ENCODE results near the gene PPP2R2C. TPM values are rescaled to one million over a fixed set of nuclear protein-coding genes. Genes with fewer than 3 reads are reported as not detected.

Gene PPP2R2C
- total RNA-seq, 1 experiment from 2014 or later: 8.1 TPM

DNA sequence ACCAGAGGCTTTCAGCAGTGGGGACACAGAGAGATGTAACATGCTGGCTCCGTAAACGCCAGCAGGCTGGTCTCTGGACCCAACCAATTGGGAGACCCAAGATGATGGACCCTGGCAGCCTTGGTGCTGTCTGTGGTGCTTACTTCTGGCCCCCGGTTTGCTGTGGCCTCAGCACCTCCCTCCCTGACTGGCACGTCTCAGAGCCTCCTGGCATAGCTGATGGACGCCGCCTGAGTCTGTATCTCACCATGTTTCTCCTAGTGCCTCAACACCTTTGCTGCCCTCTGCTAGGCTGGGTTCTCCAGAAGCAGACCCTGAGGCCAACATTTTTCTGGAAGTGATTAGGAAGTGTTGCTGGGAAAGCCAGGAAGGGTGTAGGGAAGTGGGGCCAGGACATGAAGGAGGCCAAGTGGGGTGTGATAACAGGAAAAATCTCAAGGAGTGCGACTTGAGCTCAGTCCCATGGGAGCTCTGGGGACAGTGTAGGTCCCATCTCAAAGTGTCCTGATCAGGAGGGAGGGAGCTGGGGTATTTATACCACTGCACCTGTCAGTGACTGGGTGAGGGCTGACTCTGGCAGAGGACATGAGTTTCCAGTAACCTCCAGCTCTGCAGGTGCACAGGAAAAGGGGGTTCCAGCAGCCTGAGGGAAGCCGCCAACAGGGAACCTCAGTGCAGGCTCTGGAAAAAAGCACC, 31.8 kb downstream of the PPP2R2C start:
- Mint-ChIP-seq H3K4me3 (no peak overlapping the region), H3K9me3 (peaks cover 4% of the 10 kb centered on the region in 2 experiments; a peak in 2 of 5 replicates), H3K27me3 (ENCODE audit: low read depth) (peaks cover 9% of the 10 kb centered on the region), H3K36me3 (ENCODE audit: insufficient read depth in 1 of 3, low read depth in 3 of 3) (no peaks in the 10 kb centered on the region), H3K4me1 (peaks cover 0 to 4% of the 10 kb centered on the region in 2 experiments; a peak in 1 of 4 replicates), H3K27ac (no peak overlapping the region)
- Histone ChIP-seq H3K9me3 (ENCODE audit: control insufficient read depth, low read depth, low read length) (no peaks in the 10 kb centered on the region), H3K4me1 (ENCODE audit: insufficient read depth, low read length) (no peaks in the 10 kb centered on the region), H3K9ac (ENCODE audit: extremely low read depth, insufficient read length, low read length) (no peak overlapping the region), H3K18ac (ENCODE audit: insufficient read length, low read depth, low read length) (no peak overlapping the region), H4K20me1 (ENCODE audit: control insufficient read depth, insufficient read depth, insufficient read length) (no peaks in the 10 kb centered on the region), H3K27me3 (ENCODE audit: insufficient read depth, low read length) (no peaks in the 10 kb centered on the region), H3K4me2 (ENCODE audit: insufficient read depth, insufficient read length, low read length) (no peak overlapping the region), H3K56ac (ENCODE audit: insufficient read length, low read depth, low read length) (no peak overlapping the region), H3K79me2 (ENCODE audit: insufficient read depth, low read length) (no peaks in the 10 kb centered on the region), H2AK5ac (ENCODE audit: insufficient read length, low read length) (no peak overlapping the region), H3K4ac (ENCODE audit: low read depth, low read length) (no peak overlapping the region), H4K5ac (ENCODE audit: insufficient read length, low read depth, low read length) (no peak overlapping the region), H2BK120ac (ENCODE audit: low read depth, low read length, poor library complexity, severe bottlenecking) (no peak overlapping the region), H2BK20ac (ENCODE audit: low read depth, low read length, poor library complexity, severe bottlenecking) (no peak overlapping the region), H2AFZ (ENCODE audit: low read length) (no peak overlapping the region), H3K27ac (ENCODE audit: insufficient read length, low read depth, low read length) (no peak overlapping the region), H3K23ac (ENCODE audit: insufficient read length, low read depth, low read length) (no peak overlapping the region), H4K91ac (ENCODE audit: insufficient read length, low read depth, low read length) (no peak overlapping the region), H3K79me1 (ENCODE audit: insufficient read depth, low read depth, low read length, poor library complexity, severe bottlenecking) (no peaks in the 10 kb centered on the region), H2BK15ac (ENCODE audit: low read depth, low read length) (no peak overlapping the region), H4K8ac (replicated peaks; ENCODE audit: insufficient read length, low read depth, low read length) (no peak overlapping the region), H2BK5ac (ENCODE audit: insufficient read length, low read length) (no peak overlapping the region), H3K23me2 (ENCODE audit: insufficient read length, low read depth, low read length, poor library complexity, severe bottlenecking) (peaks cover 3% of the 10 kb centered on the region), H3T11ph (ENCODE audit: low read length) (no peak overlapping the region), H2BK12ac (ENCODE audit: insufficient read length, low read depth, low read length) (no peak overlapping the region), H3K14ac (ENCODE audit: insufficient read depth, low read length) (no peak overlapping the region)
- TF ChIP-seq, protein P1, sequence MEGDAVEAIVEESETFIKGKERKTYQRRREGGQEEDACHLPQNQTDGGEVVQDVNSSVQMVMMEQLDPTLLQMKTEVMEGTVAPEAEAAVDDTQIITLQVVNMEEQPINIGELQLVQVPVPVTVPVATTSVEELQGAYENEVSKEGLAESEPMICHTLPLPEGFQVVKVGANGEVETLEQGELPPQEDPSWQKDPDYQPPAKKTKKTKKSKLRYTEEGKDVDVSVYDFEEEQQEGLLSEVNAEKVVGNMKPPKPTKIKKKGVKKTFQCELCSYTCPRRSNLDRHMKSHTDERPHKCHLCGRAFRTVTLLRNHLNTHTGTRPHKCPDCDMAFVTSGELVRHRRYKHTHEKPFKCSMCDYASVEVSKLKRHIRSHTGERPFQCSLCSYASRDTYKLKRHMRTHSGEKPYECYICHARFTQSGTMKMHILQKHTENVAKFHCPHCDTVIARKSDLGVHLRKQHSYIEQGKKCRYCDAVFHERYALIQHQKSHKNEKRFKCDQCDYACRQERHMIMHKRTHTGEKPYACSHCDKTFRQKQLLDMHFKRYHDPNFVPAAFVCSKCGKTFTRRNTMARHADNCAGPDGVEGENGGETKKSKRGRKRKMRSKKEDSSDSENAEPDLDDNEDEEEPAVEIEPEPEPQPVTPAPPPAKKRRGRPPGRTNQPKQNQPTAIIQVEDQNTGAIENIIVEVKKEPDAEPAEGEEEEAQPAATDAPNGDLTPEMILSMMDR (conservative IDR thresholded peaks at IDR 0.05): no peak
- WGBS (ENCODE audit: extremely low coverage, insufficient read length, low lambda C conversion rate): no CpG with 5 or more reads among the region's 8 CpGs
- no peak for DNase-seq

Measured in H9 (cell line).